ENCODE results near the gene PLPP6.

Gene PLPP6

DNA sequence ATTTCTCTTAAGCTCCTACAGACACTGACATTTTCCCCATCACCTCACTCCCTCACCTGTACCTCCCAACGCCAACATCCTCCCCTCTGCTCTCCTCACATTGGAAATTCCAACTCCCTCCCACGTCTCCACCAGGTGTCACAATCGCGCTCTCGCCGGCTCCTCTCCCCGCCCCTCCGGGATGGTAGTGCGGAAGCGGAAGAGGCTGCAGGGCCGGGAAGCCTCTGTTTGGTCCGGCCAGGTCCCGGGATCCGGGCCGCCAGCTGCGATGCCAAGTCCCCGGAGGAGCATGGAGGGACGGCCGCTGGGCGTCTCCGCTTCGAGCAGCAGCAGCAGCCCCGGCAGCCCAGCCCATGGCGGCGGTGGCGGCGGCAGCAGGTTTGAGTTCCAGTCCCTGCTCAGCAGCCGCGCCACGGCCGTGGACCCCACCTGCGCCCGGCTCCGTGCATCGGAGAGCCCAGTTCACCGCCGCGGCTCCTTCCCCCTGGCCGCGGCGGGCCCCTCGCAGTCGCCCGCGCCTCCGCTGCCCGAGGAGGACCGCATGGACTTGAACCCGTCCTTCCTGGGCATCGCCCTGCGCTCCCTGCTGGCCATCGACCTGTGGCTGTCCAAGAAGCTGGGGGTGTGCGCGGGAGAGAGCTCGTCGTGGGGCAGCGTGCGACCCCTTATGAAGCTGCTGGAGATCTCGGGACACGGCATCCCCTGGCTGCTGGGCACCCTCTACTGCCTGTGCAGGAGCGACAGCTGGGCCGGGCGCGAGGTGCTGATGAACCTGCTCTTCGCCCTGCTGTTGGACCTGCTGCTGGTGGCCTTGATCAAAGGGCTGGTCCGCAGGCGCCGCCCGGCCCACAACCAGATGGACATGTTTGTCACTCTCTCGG lies at the start of gene PLPP6:
TSS of gene PLPP6 (plus strand) at position 187 of the 881 bp plus-strand sequence. CDS start at position 269, 82 bp downstream.
- TF ChIP-seq, protein P1, sequence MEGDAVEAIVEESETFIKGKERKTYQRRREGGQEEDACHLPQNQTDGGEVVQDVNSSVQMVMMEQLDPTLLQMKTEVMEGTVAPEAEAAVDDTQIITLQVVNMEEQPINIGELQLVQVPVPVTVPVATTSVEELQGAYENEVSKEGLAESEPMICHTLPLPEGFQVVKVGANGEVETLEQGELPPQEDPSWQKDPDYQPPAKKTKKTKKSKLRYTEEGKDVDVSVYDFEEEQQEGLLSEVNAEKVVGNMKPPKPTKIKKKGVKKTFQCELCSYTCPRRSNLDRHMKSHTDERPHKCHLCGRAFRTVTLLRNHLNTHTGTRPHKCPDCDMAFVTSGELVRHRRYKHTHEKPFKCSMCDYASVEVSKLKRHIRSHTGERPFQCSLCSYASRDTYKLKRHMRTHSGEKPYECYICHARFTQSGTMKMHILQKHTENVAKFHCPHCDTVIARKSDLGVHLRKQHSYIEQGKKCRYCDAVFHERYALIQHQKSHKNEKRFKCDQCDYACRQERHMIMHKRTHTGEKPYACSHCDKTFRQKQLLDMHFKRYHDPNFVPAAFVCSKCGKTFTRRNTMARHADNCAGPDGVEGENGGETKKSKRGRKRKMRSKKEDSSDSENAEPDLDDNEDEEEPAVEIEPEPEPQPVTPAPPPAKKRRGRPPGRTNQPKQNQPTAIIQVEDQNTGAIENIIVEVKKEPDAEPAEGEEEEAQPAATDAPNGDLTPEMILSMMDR (IDR thresholded peaks at IDR 0.05), result peak; percentile 55

DNA sequence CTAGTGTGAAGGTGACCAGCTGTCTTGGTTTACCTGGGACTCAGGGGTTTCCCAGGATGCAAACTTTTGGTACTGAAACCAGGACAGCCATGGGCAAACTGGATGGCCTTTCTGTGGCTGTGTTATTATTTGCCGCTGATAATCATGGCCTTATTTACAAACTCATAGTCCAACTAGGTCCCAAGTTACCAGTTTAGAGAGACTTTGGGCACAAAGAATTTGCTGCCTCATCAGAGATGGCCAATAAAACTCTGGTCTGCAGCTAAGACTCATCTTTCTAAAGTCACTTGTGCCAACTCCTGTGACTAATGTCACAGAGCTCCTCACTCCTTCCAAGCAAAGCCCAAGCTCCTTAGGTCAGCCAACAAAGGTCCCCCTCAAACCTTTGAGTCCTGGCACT lies 47.5 kb upstream of the PLPP6 start:
- TF ChIP-seq, protein P1 (IDR thresholded peaks at IDR 0.05), result no peak

DNA sequence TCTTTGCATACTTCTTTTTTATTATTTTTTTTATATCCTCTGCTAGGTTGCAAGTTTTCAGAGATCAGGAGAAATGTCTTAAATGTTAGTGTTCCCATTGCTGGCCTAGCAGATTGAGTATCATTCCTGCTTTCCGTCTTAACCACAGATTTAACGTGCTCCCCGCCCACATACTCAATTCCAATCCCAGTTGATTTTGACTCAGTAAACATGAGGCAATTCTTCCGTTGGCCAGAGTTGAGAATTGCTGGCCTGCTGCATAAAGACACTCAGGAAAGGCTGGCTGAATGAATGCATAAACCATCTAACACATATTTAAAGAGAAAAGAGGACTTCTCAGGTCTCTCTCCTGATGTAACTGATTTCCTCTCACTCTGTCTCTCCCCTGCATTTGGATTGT lies 46.8 kb upstream of the PLPP6 start:
- TF ChIP-seq, protein P1 (IDR thresholded peaks at IDR 0.05), result no peak

DNA sequence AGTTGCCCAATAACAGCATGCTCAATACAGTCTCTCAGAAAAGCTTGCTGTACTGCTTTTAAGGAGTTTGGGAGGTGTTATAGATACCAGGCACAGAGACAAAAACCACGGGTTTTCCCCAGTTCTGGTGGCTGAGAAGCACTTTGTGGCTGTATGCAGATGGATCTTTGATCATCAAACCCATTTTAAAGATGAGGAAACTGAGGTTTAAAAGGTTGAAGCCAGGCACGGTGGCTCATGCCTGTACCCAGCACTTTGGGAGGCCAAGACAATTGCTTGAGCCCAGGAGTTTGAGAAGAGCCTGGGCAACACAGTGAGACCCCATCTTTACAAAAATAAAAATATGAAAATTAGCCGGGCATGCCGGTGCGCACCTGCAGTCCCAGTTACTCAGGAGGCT lies 46.3 kb upstream of the PLPP6 start:
- TF ChIP-seq, protein P1 (IDR thresholded peaks at IDR 0.05), result no peak

DNA sequence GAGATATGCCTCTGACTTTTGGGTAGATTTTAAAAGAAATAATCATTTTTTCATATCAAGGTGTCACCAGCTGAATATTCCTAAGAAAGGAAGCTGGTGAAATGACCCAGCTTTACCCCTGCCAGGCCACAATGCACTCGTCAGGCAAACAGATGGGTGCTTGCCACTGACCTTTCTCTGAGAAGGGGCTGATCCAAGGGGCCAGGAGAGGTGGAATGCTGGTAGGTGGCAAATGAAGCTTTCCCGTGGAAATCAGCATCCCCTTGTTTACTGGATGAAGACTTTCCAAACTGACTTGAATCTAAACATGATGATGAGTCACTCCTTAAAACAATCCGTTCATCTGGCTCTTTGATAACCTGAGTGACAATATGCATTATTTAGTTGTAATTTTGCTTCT lies 44.3 kb upstream of the PLPP6 start:
- TF ChIP-seq, protein P1 (IDR thresholded peaks at IDR 0.05), result no peak

- TF ChIP-seq, protein P1 (IDR thresholded peaks at IDR 0.05), result no peak
These were observed 43.4 kb upstream of the PLPP6 start for GRCh38 chr9:4618700-4619099.

- TF ChIP-seq, protein P1 (IDR thresholded peaks at IDR 0.05), result no peak
These were observed 41.9 kb upstream of the PLPP6 start for GRCh38 chr9:4620057-4620765.

All from LNCAP (cell line).